Thoracic aorta (tissue), 2 donors: Measurements from ENCODE around the gene NUCB1. TPM values are rescaled to one million over a fixed set of nuclear protein-coding genes. Genes with fewer than 3 reads are reported as not detected.
"Not testable (repeated sequence)": the region's sequence is repeated elsewhere in the genome, so short reads cannot be mapped to it uniquely, and the experiment has no call there.

Experiments
- ATAC-seq: fragments of 150-250 bp; one replicate; pipeline ENCODE4 v1.8.0; 2017; ENCODE audit warnings: low read depth; ENCODE audit not compliant: insufficient number of reproducible peaks, low FRiP score
- DNase-seq: peaks from one replicate; pipeline ENCODE4 v3.0.0-alpha.2; 2020; ENCODE audit warnings: low spot score
- H3K27ac ChIP-seq, 2 donors: fragments of 200-600 bp; sonication (generic); 1 replicate in 1 of 2; 2 replicates in 1 of 2; pipeline ENCODE4 v1.5.1; 2016; ENCODE audit warnings: mild to moderate bottlenecking in 2 of 2, moderate library complexity in 2 of 2
- H3K27me3 ChIP-seq: fragments of 200-600 bp; sonication (generic); replicated peaks from 2 replicates; pipeline ENCODE4 v1.6.0; 2016; ENCODE audit warnings: mild to moderate bottlenecking; ENCODE audit not compliant: insufficient read depth
- H3K36me3 ChIP-seq: fragments of 200-600 bp; sonication (generic); one replicate; pipeline ENCODE4 v1.5.1; 2016
- H3K4me1 ChIP-seq, 2 donors: fragments of 200-600 bp; sonication (generic); 1 replicate in 1 of 2; 2 replicates in 1 of 2; pipeline versions ENCODE4 v1.5.1 to v1.6.0; 2016; ENCODE audit warnings: low read depth in 2 of 2, mild to moderate bottlenecking in 1 of 2; ENCODE audit not compliant: control insufficient read depth in 1 of 2
- H3K4me3 ChIP-seq: fragments of 200-600 bp; sonication (generic); 2 replicates; pipeline ENCODE4 v1.5.1; 2016; ENCODE audit warnings: mild to moderate bottlenecking
- H3K9me3 ChIP-seq: fragments of 200-600 bp; sonication (generic); 2 replicates; pipeline ENCODE4 v1.5.1; 2016
- CTCF ChIP-seq: fragments of 200-600 bp; sonication (generic); IDR thresholded peaks from one replicate; pipeline ENCODE4 v1.5.1; 2019; ENCODE audit warnings: antibody characterized with exemption
- total RNA-seq, 2 donors: library from RNA; depleted of rRNA; stranded (reverse); fragments of >200 nt; gene quantifications; one replicate each; pipeline versions ENCODE4 v1.1.0 to v1.2.3, GENCODE V29; 2016

Gene NUCB1
- total RNA-seq, 2 donors from 2014 or later: 415 to 671 TPM

- H3K4me1 ChIP-seq: no peaks in the 10 kb centered on the region
- peaks cover 64% of the 10 kb centered on the region for H3K36me3 ChIP-seq
- no peak overlapping the region for H3K4me3 ChIP-seq
- ATAC-seq: no peak
- no peak overlapping the region for H3K27ac ChIP-seq
- DNase-seq: no peak
- no peaks in the 10 kb centered on the region for H3K27me3 ChIP-seq
- no peak for TF ChIP-seq CTCF
- H3K9me3 ChIP-seq: no peaks in the 10 kb centered on the region
Measured at GRCh38 chr19:48913114-48913889, 13.2 kb downstream of the NUCB1 start.

- H3K36me3 ChIP-seq: peaks cover 67% of the 10 kb centered on the region
- no peak overlapping the region for H3K4me3 ChIP-seq
- H3K27ac ChIP-seq: no peak overlapping the region
- TF ChIP-seq CTCF: no peak
- H3K4me1 ChIP-seq: no peaks in the 10 kb centered on the region
- no peaks in the 10 kb centered on the region for H3K27me3 ChIP-seq
- no peaks in the 10 kb centered on the region for H3K9me3 ChIP-seq
- no peak for ATAC-seq
- DNase-seq: no peak
Measured at GRCh38 chr19:48914181-48914580, 14.1 kb downstream of the NUCB1 start.

- Histone ChIP-seq H3K27me3 (no peaks in the 10 kb centered on the region), H3K4me1 (no peaks in the 10 kb centered on the region), H3K27ac (no peak overlapping the region), H3K36me3 (peaks cover 57% of the 10 kb centered on the region), H3K9me3 (no peaks in the 10 kb centered on the region), H3K4me3 (no peak overlapping the region)
- TF ChIP-seq CTCF: no peak
- ATAC-seq (no peak), DNase-seq (no peak)
Measured at GRCh38 chr19:48915757-48916156, 15.6 kb downstream of the NUCB1 start.

- ATAC-seq (no peak), DNase-seq (no peak)
- H3K36me3 ChIP-seq: peaks cover 58% of the 10 kb centered on the region
- H3K9me3 ChIP-seq: no peaks in the 10 kb centered on the region
- no peak for TF ChIP-seq CTCF
- no peak overlapping the region for H3K27ac ChIP-seq
- no peaks in the 10 kb centered on the region for H3K4me1 ChIP-seq
- H3K4me3 ChIP-seq: no peak overlapping the region
- no peaks in the 10 kb centered on the region for H3K27me3 ChIP-seq
Measured at GRCh38 chr19:48918071-48918470, 18.0 kb downstream of the NUCB1 start.

- Histone ChIP-seq H3K27me3 (no peaks in the 10 kb centered on the region), H3K9me3 (no peaks in the 10 kb centered on the region), H3K4me1 (no peaks in the 10 kb centered on the region), H3K27ac (no peak overlapping the region), H3K36me3 (peaks cover 58% of the 10 kb centered on the region), H3K4me3 (no peak overlapping the region)
- no peak for TF ChIP-seq CTCF
- no peak for ATAC-seq
- no peak for DNase-seq
Measured at GRCh38 chr19:48918801-48919247, 18.7 kb downstream of the NUCB1 start.

GRCh38 chr19:48919271-48919670 lies 19.2 kb downstream of the NUCB1 start:
- not testable (repeated sequence) for H3K27ac ChIP-seq, H3K9me3 ChIP-seq, H3K4me1 ChIP-seq, H3K27me3 ChIP-seq, H3K4me3 ChIP-seq, DNase-seq, ATAC-seq
- peaks cover 53% of the 10 kb centered on the region for H3K36me3 ChIP-seq
